ENCODE results near the gene SLC3A2.

- TF ChIP-seq ZSCAN18 (CRISPR knock-in tag; IDR thresholded peaks at IDR 0.05) (no peak), ZNF138 (CRISPR knock-in tag; conservative IDR thresholded peaks at IDR 0.05) (no peak), NR3C1 (CRISPR knock-in tag; conservative IDR thresholded peaks at IDR 0.05; ENCODE audit: low read depth) (no peak), ESRRA (CRISPR knock-in tag; IDR thresholded peaks at IDR 0.05; ENCODE audit: borderline replicate concordance) (no peak), ZBTB21 (CRISPR knock-in tag; IDR thresholded peaks at IDR 0.05; ENCODE audit: borderline replicate concordance) (no peak), CREB1 (CRISPR knock-in tag; IDR thresholded peaks at IDR 0.05) (no peak), FOXP4 (CRISPR knock-in tag; IDR thresholded peaks at IDR 0.05) (no peak), NFYB (CRISPR knock-in tag; conservative IDR thresholded peaks at IDR 0.05; ENCODE audit: low read depth) (no peak)
- TF ChIP-seq, protein P1, sequence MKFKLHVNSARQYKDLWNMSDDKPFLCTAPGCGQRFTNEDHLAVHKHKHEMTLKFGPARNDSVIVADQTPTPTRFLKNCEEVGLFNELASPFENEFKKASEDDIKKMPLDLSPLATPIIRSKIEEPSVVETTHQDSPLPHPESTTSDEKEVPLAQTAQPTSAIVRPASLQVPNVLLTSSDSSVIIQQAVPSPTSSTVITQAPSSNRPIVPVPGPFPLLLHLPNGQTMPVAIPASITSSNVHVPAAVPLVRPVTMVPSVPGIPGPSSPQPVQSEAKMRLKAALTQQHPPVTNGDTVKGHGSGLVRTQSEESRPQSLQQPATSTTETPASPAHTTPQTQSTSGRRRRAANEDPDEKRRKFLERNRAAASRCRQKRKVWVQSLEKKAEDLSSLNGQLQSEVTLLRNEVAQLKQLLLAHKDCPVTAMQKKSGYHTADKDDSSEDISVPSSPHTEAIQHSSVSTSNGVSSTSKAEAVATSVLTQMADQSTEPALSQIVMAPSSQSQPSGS (CRISPR knock-in tag; IDR thresholded peaks at IDR 0.05; ENCODE audit: borderline replicate concordance, low read depth), result no peak
- TF ChIP-seq, protein P2, sequence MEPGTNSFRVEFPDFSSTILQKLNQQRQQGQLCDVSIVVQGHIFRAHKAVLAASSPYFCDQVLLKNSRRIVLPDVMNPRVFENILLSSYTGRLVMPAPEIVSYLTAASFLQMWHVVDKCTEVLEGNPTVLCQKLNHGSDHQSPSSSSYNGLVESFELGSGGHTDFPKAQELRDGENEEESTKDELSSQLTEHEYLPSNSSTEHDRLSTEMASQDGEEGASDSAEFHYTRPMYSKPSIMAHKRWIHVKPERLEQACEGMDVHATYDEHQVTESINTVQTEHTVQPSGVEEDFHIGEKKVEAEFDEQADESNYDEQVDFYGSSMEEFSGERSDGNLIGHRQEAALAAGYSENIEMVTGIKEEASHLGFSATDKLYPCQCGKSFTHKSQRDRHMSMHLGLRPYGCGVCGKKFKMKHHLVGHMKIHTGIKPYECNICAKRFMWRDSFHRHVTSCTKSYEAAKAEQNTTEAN (CRISPR knock-in tag; IDR thresholded peaks at IDR 0.05), result no peak
- TF ChIP-seq, protein P3, sequence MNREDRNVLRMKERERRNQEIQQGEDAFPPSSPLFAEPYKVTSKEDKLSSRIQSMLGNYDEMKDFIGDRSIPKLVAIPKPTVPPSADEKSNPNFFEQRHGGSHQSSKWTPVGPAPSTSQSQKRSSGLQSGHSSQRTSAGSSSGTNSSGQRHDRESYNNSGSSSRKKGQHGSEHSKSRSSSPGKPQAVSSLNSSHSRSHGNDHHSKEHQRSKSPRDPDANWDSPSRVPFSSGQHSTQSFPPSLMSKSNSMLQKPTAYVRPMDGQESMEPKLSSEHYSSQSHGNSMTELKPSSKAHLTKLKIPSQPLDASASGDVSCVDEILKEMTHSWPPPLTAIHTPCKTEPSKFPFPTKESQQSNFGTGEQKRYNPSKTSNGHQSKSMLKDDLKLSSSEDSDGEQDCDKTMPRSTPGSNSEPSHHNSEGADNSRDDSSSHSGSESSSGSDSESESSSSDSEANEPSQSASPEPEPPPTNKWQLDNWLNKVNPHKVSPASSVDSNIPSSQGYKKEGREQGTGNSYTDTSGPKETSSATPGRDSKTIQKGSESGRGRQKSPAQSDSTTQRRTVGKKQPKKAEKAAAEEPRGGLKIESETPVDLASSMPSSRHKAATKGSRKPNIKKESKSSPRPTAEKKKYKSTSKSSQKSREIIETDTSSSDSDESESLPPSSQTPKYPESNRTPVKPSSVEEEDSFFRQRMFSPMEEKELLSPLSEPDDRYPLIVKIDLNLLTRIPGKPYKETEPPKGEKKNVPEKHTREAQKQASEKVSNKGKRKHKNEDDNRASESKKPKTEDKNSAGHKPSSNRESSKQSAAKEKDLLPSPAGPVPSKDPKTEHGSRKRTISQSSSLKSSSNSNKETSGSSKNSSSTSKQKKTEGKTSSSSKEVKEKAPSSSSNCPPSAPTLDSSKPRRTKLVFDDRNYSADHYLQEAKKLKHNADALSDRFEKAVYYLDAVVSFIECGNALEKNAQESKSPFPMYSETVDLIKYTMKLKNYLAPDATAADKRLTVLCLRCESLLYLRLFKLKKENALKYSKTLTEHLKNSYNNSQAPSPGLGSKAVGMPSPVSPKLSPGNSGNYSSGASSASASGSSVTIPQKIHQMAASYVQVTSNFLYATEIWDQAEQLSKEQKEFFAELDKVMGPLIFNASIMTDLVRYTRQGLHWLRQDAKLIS (CRISPR knock-in tag; IDR thresholded peaks at IDR 0.05; ENCODE audit: borderline replicate concordance), result no peak
- TF ChIP-seq, protein P4, sequence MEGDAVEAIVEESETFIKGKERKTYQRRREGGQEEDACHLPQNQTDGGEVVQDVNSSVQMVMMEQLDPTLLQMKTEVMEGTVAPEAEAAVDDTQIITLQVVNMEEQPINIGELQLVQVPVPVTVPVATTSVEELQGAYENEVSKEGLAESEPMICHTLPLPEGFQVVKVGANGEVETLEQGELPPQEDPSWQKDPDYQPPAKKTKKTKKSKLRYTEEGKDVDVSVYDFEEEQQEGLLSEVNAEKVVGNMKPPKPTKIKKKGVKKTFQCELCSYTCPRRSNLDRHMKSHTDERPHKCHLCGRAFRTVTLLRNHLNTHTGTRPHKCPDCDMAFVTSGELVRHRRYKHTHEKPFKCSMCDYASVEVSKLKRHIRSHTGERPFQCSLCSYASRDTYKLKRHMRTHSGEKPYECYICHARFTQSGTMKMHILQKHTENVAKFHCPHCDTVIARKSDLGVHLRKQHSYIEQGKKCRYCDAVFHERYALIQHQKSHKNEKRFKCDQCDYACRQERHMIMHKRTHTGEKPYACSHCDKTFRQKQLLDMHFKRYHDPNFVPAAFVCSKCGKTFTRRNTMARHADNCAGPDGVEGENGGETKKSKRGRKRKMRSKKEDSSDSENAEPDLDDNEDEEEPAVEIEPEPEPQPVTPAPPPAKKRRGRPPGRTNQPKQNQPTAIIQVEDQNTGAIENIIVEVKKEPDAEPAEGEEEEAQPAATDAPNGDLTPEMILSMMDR (IDR thresholded peaks at IDR 0.05), result no peak
- TF ChIP-seq, protein P5, sequence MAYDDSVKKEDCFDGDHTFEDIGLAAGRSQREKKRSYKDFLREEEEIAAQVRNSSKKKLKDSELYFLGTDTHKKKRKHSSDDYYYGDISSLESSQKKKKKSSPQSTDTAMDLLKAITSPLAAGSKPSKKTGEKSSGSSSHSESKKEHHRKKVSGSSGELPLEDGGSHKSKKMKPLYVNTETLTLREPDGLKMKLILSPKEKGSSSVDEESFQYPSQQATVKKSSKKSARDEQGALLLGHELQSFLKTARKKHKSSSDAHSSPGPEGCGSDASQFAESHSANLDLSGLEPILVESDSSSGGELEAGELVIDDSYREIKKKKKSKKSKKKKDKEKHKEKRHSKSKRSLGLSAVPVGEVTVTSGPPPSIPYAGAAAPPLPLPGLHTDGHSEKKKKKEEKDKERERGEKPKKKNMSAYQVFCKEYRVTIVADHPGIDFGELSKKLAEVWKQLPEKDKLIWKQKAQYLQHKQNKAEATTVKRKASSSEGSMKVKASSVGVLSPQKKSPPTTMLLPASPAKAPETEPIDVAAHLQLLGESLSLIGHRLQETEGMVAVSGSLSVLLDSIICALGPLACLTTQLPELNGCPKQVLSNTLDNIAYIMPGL (CRISPR knock-in tag; IDR thresholded peaks at IDR 0.05), result no peak
Observed at GRCh38 chr11:62895501-62895900, 14.8 kb downstream of the SLC3A2 start.
